AG09309 (cell line): ENCODE results near the gene ZNF547.
A peak's percentile ranks its signal among the peaks of the same experiment; 100 is the strongest.

Experiments
- DNase-seq: peaks from one replicate; pipeline ENCODE4 v3.0.0-alpha.2; 2010; ENCODE audit warnings: low read depth
- H3K4me3 ChIP-seq: 2 replicates; pipeline ENCODE4 v1.5.1; 2011; ENCODE audit warnings: mild to moderate bottlenecking, low read depth, low read length, moderate library complexity; ENCODE audit not compliant: control insufficient read depth
- CTCF ChIP-seq: IDR thresholded peaks from 2 replicates; pipeline ENCODE4 v1.5.1; 2011; ENCODE audit warnings: mild to moderate bottlenecking, low read depth, low read length, inconsistent platforms; ENCODE audit not compliant: insufficient read depth, control insufficient read depth; ENCODE audit errors: missing control alignments

The ZNF547 gene

GRCh38 chr19:57406516-57407123 is 43.3 kb downstream of the ZNF547 start:
- peak; percentile 91 for TF ChIP-seq CTCF
- H3K4me3 ChIP-seq, result no peak overlapping the region
- DNase-seq, result no peak

DNA sequence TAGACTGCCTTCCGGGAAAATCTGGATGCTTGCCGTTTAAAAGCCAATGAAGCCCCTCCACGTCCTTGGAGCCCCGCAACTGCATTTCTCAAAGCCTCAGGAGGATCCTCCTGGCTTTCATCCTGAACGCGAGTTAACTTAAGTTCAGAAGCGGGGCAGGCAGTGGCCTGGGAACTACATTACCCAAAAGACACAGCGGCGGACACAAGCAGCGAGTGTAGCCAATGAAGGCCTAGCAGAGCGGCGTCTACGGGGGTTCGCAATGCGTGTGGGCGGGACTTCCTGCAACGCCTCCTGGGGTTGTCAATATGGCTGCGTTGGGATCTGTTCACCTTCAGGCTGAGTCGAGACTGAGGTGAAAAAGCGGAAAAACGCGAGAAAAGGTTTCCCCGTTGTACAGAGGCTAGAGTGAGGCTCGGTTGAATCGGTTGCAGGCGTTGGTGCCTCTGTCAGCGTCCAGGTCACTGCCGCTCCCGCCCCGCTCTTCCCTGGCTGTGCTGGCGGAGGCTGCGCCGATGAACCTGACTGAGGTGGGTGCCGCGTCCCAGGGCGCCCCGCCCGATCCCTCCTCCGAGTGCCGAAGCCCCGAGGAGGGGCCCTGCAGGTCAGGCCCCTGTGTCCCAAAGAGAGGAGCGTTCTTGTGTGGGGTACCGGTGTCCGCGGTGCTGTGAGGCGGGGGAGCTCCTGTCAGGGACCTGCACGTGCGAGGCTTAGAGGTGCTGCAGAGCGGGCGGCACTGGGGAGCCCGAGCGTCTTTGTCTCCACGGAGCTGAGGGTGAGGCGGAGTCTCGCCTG is 47.7 kb downstream of the ZNF547 start, which contains the start of gene ZNF17:
ZNF17 (plus strand) TSS at position 285 of the 795 bp plus-strand sequence. CDS start 2,455 bp downstream, outside the sequence.
- peak within 1 kb of the TSS; percentile 80 for H3K4me3 ChIP-seq
- peak; percentile 70 for DNase-seq
- TF ChIP-seq CTCF, result no peak

GRCh38 chr19:57419439-57419838 is 56.1 kb downstream of the ZNF547 start:
- TF ChIP-seq CTCF, result no peak
- no peak for DNase-seq
- H3K4me3 ChIP-seq, result no peak overlapping the region

DNA sequence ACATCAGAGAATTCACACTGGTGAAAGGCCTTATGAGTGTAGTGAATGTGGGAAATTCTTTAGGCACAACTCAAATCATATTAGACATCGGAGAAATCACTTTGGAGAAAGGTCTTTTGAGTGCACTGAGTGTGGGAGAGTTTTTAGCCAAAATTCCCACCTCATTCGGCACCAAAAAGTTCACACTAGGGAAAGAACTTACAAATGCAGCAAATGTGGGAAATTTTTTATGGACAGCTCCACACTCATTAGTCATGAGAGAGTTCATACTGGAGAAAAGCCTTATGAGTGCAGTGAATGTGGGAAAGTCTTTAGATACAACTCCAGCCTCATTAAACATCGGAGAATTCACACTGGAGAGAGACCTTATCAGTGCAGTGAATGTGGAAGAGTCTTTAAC is 57.7 kb downstream of the ZNF547 start:
- no peak for TF ChIP-seq CTCF
- no peak for DNase-seq
- H3K4me3 ChIP-seq, result no peak overlapping the region
